HG03159 (cell line): ENCODE measurements around the gene WIPF2.

Experiments used
- ATAC-seq: cut with Tn5 transposase; IDR thresholded peaks from one replicate; pipeline ENCODE4 v1.9.1; 2021; ENCODE audit warnings: mild to moderate bottlenecking, moderate library complexity; ENCODE audit not compliant: unreplicated experiment

Gene WIPF2

GRCh38 chr17:40325156-40326013 lies 106.3 kb downstream of the WIPF2 start:
- no peak for ATAC-seq

- ATAC-seq, result no peak
These were observed 107.1 kb downstream of the WIPF2 start for GRCh38 chr17:40326014-40326831.

DNA sequence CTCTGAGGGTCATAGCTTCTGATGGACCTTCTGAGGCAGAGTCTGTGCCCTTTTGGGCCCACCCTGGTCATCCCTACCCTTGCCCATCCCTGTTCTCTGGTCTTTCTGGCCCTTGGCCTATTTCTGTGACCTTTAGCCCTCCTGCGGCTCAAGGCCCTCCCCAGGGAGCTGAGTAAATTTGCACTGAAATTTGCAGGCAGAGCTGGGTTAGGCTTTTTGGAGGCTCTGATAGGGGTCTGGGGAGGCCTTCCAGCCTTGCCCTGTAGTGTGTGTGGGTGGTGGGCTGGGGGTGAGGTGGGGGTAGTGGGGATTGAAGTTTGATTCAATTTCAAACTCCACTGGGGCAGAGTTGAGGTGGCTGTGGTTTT lies 107.7 kb downstream of the WIPF2 start:
- ATAC-seq, result no peak

DNA sequence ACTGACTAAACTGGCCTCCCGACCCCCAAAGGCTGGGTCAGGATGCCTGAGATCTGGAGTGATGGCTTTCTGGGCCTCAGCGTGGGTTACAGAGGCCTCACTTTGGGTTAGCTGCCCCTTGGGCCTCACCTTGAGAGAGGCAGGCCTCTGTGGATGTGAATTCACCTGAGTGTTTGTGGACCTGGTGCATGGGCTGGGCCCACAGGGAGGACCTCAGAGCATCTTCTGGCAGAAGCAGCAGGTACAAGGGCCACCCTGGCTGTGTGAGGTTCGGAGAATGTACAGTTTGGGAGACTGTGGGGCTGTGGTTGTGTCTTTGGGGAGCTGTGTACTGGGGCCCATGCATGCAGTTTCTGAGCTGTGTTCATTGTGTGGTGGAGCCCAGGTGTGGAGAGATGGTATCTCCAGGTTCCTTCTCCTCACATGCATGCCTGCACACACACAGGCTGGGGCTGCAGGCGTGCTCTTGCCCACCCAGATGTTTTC lies 108.2 kb downstream of the WIPF2 start:
- no peak for ATAC-seq

DNA sequence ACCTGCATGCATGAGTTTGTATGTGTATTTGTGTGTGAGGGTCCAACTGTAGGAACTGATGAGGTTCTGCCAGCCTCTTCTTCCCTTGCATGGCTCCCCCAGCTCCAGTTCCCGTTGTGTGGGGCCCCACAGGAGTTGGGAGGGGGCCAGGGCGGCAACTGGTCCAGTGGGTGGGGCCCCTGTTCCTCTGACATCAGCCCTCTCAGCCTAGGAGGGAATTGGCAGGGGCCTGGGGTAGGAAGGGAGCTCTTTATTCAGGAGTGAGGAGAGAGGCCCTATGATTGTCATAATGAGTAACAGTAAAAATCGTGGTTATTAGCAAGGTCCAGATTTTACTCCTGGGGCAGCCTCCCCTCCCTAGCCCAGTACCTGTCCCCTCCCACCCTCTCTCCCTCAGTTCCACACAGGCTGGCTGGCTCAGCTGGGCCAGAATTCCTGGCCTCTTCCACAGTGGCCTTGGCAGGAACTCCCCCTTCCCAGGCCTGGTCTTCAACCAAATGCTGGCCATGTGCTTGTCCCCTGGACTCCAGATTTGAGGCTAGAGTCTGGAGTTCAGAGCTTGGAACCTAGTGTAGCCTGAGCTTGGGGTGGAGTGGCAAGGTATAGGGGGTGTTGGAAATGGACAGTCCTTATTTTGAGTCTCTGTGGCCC lies 108.8 kb downstream of the WIPF2 start:
- ATAC-seq, result no peak

- no peak for ATAC-seq
These were observed 109.3 kb downstream of the WIPF2 start for GRCh38 chr17:40328386-40328766.

DNA sequence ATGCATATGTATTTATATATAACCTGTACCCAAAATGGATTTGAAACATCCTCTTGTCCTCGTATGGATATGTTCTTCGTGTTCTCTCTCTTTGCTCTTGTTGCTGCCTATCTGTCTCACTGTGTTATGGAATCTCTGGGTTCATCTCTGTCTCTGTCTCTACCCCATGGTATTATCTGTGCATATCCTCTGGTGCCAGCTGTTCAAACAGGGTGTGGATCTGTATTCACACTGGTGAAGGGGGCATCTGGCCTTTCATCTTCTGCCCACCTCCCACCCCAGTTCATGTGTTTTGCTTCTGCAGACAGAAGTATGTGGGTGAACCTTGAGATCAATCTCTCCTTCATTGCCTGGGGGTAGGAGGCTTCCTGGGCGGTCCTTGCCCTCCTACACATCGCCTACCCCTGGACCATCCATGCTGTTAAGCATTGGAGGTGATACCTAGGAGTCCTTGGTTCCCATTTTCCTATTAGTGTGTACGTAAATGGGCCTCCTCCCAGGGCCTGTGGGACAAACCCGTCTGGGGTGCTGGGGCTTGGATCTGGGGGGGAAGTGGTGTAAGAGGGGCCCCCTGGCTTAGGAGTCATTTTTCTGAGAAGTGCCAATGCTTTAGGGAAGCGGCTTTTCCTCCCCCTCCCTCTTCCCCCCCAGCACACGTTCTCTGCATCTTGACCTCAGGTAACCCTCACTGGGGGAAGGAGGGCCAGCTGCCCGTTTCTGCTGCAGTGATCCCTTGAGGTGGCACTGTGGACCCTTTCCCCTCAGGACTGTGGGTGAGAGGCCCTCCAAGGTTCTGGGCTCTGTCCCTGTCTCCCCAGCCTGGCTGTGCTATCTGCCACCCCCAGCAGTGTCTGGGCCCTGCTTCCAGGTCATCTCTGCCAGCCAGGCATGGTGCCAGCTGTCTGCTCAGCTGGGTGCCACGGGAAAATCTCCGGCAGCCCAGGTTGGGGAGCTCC lies 111.0 kb downstream of the WIPF2 start:
- ATAC-seq, result no peak

DNA sequence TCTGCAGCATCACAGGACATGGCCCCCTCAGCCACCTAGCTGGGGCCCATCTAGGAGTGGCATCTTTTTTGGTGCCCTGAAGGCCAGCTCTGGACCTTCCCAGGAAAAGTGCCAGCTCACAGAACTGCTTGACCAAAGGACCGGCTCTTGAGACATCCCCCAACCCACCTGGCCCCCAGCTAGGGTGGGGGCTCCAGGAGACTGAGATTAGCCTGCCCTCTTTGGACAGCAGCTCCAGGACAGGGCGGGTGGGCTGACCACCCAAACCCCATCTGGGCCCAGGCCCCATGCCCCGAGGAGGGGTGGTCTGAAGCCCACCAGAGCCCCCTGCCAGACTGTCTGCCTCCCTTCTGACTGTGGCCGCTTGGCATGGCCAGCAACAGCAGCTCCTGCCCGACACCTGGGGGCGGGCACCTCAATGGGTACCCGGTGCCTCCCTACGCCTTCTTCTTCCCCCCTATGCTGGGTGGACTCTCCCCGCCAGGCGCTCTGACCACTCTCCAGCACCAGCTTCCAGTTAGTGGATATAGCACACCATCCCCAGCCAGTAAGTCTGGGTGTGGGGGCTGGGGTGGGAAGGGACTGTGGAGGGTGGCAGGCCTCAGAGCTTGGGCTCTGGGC lies 111.9 kb downstream of the WIPF2 start:
- no peak for ATAC-seq

DNA sequence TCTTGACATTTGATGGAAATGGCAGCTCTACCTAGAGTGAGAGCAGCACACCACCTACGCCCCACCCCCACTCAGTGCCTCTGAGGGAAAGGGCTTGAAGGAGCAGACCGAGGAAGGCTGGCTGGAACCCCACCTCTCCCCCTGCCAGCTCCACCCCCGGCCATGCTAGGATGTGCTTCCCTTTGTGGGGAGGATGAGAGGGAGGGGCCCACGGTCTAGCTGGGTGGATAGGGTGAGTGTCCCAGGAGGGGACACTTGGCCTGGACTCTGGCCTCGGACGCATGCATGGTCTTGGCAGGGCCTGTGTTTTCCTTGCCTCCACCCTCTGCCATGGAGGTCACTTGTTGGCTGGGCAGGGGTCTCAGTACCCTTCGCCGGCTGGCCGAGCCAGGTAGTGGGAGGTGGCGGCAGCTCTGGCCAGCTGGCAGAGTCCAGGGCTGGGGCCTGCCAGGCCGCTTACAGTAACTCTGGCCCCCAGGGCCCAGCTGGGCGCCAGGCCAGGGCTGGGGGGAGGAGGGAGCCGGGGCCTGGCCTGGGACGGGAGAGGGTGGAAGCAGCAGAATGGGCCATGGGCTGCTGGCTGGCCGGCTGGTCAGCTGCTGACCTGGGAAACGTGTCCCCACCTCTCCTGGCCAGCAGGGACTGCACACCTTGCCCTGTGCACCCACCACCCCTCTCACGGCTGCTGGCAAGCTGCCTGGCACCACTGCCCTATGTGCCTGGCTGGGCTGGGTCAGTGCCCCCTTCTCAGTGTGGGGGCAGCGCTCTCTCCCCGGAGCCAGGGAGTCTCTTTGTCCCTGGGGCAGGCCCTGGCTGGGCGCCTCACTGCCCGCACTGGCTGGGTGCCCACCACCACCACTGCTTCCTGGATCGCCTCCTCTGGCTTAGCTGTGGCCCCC lies 112.9 kb downstream of the WIPF2 start:
- ATAC-seq, result no peak
